ENCODE measurements around the gene ASTN2. TPM values are rescaled to one million over a fixed set of nuclear protein-coding genes. Genes with fewer than 3 reads are reported as not detected.

Gene ASTN2
- total and polyA plus RNA-seq, 9 donors, result 1.8 to 6.4 (median 3.2) TPM

GRCh38 chr9:117405950-117406705, 8.7 kb downstream of the ASTN2 start:
- WGBS, 3 donors, result 76 to 81% (median 76%) methylated on average over 7 of the region's 7 CpGs
- Histone ChIP-seq H3K36me3 (no peaks in the 10 kb centered on the region), H3K4me3 (no peak overlapping the region), H3K27ac (no peak overlapping the region), H3K4me1 (ENCODE audit: insufficient read depth) (no peaks in the 10 kb centered on the region), H3K27me3 (no peaks in the 10 kb centered on the region), H3K9me3 (no peaks in the 10 kb centered on the region)
- intact Hi-C loops (cut with DNase I), result no loop called here
- TF ChIP-seq POLR2A (IDR thresholded peaks at IDR 0.05) (no peak), EP300 (IDR thresholded peaks at IDR 0.05) (no peak)
- TF ChIP-seq, protein P1, sequence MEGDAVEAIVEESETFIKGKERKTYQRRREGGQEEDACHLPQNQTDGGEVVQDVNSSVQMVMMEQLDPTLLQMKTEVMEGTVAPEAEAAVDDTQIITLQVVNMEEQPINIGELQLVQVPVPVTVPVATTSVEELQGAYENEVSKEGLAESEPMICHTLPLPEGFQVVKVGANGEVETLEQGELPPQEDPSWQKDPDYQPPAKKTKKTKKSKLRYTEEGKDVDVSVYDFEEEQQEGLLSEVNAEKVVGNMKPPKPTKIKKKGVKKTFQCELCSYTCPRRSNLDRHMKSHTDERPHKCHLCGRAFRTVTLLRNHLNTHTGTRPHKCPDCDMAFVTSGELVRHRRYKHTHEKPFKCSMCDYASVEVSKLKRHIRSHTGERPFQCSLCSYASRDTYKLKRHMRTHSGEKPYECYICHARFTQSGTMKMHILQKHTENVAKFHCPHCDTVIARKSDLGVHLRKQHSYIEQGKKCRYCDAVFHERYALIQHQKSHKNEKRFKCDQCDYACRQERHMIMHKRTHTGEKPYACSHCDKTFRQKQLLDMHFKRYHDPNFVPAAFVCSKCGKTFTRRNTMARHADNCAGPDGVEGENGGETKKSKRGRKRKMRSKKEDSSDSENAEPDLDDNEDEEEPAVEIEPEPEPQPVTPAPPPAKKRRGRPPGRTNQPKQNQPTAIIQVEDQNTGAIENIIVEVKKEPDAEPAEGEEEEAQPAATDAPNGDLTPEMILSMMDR (IDR thresholded peaks at IDR 0.05), result no peak
- DNase-seq, result no peak

DNA sequence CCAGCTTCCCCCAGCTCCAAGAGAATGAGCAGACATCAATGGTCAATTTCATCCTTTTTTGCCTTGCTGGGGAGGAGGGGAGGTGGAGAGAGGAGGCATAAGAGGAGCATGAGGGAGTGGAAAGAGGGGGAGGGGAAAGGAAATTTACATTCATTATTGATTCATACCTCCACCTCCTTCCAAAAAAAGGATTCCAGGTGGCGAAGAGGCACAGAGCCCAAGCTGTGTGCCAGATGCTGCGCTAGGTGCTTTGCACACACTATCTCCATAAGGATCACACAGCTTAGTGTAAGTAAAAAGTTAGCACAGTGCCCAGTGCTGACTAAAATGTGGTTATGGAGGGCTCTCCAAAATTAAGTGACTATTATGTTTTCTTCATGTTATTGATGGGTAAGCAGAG, 11.0 kb downstream of the ASTN2 start:
- Histone ChIP-seq H3K27me3 (no peaks in the 10 kb centered on the region), H3K9me3 (no peaks in the 10 kb centered on the region), H3K36me3 (no peaks in the 10 kb centered on the region), H3K27ac (no peak overlapping the region), H3K4me3 (no peak overlapping the region), H3K4me1 (ENCODE audit: insufficient read depth) (no peaks in the 10 kb centered on the region)
- DNase-seq, result no peak
- TF ChIP-seq EP300 (IDR thresholded peaks at IDR 0.05) (no peak), POLR2A (IDR thresholded peaks at IDR 0.05) (no peak)
- TF ChIP-seq, protein P1 (IDR thresholded peaks at IDR 0.05), result no peak
- WGBS, 3 donors, result 86 to 98% (median 94%) methylated on average over 2 of the region's 2 CpGs
- intact Hi-C loops (cut with DNase I), result no loop called here

GRCh38 chr9:117403403-117403811, 11.4 kb downstream of the ASTN2 start:
- Histone ChIP-seq H3K4me1 (ENCODE audit: insufficient read depth) (no peaks in the 10 kb centered on the region), H3K27ac (no peak overlapping the region), H3K4me3 (no peak overlapping the region), H3K36me3 (no peaks in the 10 kb centered on the region), H3K27me3 (no peaks in the 10 kb centered on the region), H3K9me3 (no peaks in the 10 kb centered on the region)
- 55 to 69% (median 55%) methylated on average over 6 of the region's 6 CpGs for WGBS, 3 donors
- TF ChIP-seq EP300 (IDR thresholded peaks at IDR 0.05) (no peak), POLR2A (IDR thresholded peaks at IDR 0.05) (no peak)
- TF ChIP-seq, protein P1 (IDR thresholded peaks at IDR 0.05), result no peak
- DNase-seq, result no peak
- intact Hi-C loops (cut with DNase I), result no loop called here

DNA sequence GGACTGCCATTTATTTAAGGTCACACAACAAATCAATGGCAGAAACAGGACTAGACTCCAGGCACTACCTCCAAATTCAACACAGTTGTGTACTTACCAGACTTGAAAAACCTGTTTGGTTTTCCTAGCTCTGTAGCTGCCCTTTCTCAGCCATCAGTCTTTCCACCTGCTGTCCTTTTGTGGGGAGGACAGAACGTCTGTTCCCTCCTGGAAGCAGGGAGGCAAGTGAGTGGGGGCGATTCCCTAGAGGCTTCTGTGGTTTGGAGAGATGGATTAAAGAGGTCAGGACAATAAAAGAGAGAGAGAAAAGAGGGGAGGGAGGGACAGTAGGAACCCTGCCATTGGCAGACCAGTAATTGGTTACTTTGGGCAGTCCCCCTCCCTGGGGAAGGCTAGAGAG, 14.7 kb downstream of the ASTN2 start:
- intact Hi-C loops (cut with DNase I), result no loop called here
- H3K27me3 ChIP-seq, result no peaks in the 10 kb centered on the region
- H3K4me3 ChIP-seq, result no peak overlapping the region
- no peak overlapping the region for H3K27ac ChIP-seq
- no peak for DNase-seq
- 29 to 49% (median 44%) methylated on average over 2 of the region's 2 CpGs for WGBS, 3 donors
- no peaks in the 10 kb centered on the region for H3K9me3 ChIP-seq
- no peaks in the 10 kb centered on the region for H3K4me1 ChIP-seq (ENCODE audit: insufficient read depth)
- TF ChIP-seq POLR2A (IDR thresholded peaks at IDR 0.05) (no peak), EP300 (IDR thresholded peaks at IDR 0.05) (no peak)
- TF ChIP-seq, protein P1 (IDR thresholded peaks at IDR 0.05), result no peak
- H3K36me3 ChIP-seq, result no peaks in the 10 kb centered on the region
